Measurements from ENCODE around the gene LYSMD1.

LYSMD1 gene

GRCh38 chr1:151194894-151195594 lies 29.3 kb upstream of the LYSMD1 start:
- TF ChIP-seq PATZ1 (CRISPR knock-in tag; IDR thresholded peaks at IDR 0.05; ENCODE audit: borderline replicate concordance) (peak; percentile 83; the same call in 1 of the 2 replicates), TOX (CRISPR knock-in tag; IDR thresholded peaks at IDR 0.05; ENCODE audit: borderline replicate concordance) (0 out of 2 replicates have a peak, but pooled peaks have one; percentile 26)
- peak; percentile 2; the same call in 2 of the 3 replicates for ATAC-seq

GRCh38 chr1:151193856-151194255 lies 28.2 kb upstream of the LYSMD1 start:
- no peak for TF ChIP-seq ZFP30 (CRISPR knock-in tag; IDR thresholded peaks at IDR 0.05)
- no peak for TF ChIP-seq CREB5 (CRISPR knock-in tag; IDR thresholded peaks at IDR 0.05; ENCODE audit: low read depth)
- no peak for TF ChIP-seq ZNF8 (CRISPR knock-in tag; IDR thresholded peaks at IDR 0.05)
- no peak for TF ChIP-seq TSHZ2 (CRISPR knock-in tag; IDR thresholded peaks at IDR 0.05)
- TF ChIP-seq POU6F1 (CRISPR knock-in tag; IDR thresholded peaks at IDR 0.05; ENCODE audit: borderline replicate concordance, low read depth): no peak
- no peak for TF ChIP-seq CSRNP3 (CRISPR knock-in tag; IDR thresholded peaks at IDR 0.05)
- no peak for TF ChIP-seq ZFP3 (CRISPR knock-in tag; IDR thresholded peaks at IDR 0.05)
- TF ChIP-seq RARB (CRISPR knock-in tag; IDR thresholded peaks at IDR 0.05): no peak
- no peak for TF ChIP-seq ESRRG (CRISPR knock-in tag; IDR thresholded peaks at IDR 0.05)
- no peak for ATAC-seq

GRCh38 chr1:151193304-151193703 lies 27.6 kb upstream of the LYSMD1 start:
- ATAC-seq: no peak
- TF ChIP-seq OSR1 (CRISPR knock-in tag; IDR thresholded peaks at IDR 0.05): no peak
- no peak for TF ChIP-seq ZFP3 (CRISPR knock-in tag; IDR thresholded peaks at IDR 0.05)
- no peak for TF ChIP-seq PATZ1 (CRISPR knock-in tag; IDR thresholded peaks at IDR 0.05; ENCODE audit: borderline replicate concordance)
- TF ChIP-seq ISL1 (CRISPR knock-in tag; IDR thresholded peaks at IDR 0.05): no peak
- no peak for TF ChIP-seq POU6F1 (CRISPR knock-in tag; IDR thresholded peaks at IDR 0.05; ENCODE audit: borderline replicate concordance, low read depth)
- TF ChIP-seq ZNF565 (CRISPR knock-in tag; conservative IDR thresholded peaks at IDR 0.05; ENCODE audit: low read depth): no peak
- TF ChIP-seq TSHZ2 (CRISPR knock-in tag; IDR thresholded peaks at IDR 0.05): no peak

All from SK-N-SH treated with all-trans-retinoic acid at 6 μM for 48 hours (cell line).